WTC11 (cell line): ENCODE data around the gene DHRS2. TPM values are rescaled to one million over a fixed set of nuclear protein-coding genes. Genes with fewer than 3 reads are reported as not detected.
A peak's percentile ranks its signal among the peaks of the same experiment; 100 is the strongest.

ENCODE experiments used
- ATAC-seq: fragments of 200-7000 bp; cut with Tn5 transposase; 2 replicates; pipeline ENCODE4 v1.10.0; 2021; ENCODE audit warnings: mild to moderate bottlenecking, moderate library complexity
- CTCF ChIA-PET: fragments of 300-600 bp; sonication (Branson Sonifier 250); formaldehyde crosslinking; loops from one replicate; lab custom pipeline; 2021; ENCODE audit warnings: antibody characterized with exemption; lab: Charles Lee
- POLR2A ChIA-PET: fragments of 350-600 bp; sonication (Branson Sonifier 250); formaldehyde crosslinking; loops from one replicate; lab custom pipeline; 2021; ENCODE audit warnings: antibody characterized with exemption; lab: Charles Lee
- DNase-seq: peaks from one replicate; pipeline ENCODE4 v3.0.0; 2021; ENCODE audit warnings: low spot score
- H3K27ac Mint-ChIP-seq: 2 replicates; pipeline ENCODE4 v1.8.0; 2021; ENCODE audit warnings: mixed read lengths
- H3K27me3 Mint-ChIP-seq: 2 replicates; pipeline ENCODE4 v1.8.0; 2021; ENCODE audit warnings: low read depth, mild to moderate bottlenecking, moderate library complexity, mixed read lengths
- H3K36me3 Mint-ChIP-seq: 2 replicates; pipeline ENCODE4 v1.8.0; 2021; ENCODE audit warnings: mixed read lengths
- H3K4me1 Mint-ChIP-seq: 2 replicates; pipeline ENCODE4 v1.8.0; 2022; ENCODE audit warnings: mixed read lengths
- H3K4me3 Mint-ChIP-seq: 2 replicates; pipeline ENCODE4 v1.8.0; 2021; ENCODE audit warnings: mild to moderate bottlenecking, moderate library complexity, mixed read lengths
- H3K9me3 Mint-ChIP-seq: 2 replicates; pipeline ENCODE4 v1.8.0; 2021; ENCODE audit warnings: mixed read lengths
- ATF6 ChIP-seq: sonication (generic); formaldehyde crosslinking; IDR thresholded peaks from 2 replicates; pipeline ENCODE4 v1.8.1; 2023; ENCODE audit warnings: mild to moderate bottlenecking, missing genetic modification reagents
- CREM ChIP-seq: sonication (generic); formaldehyde crosslinking; IDR thresholded peaks from 2 replicates; pipeline ENCODE4 v1.8.1; 2022; ENCODE audit warnings: mild to moderate bottlenecking, missing genetic modification reagents, moderate library complexity
- FOXP1 ChIP-seq: sonication (generic); formaldehyde crosslinking; IDR thresholded peaks from 2 replicates; pipeline ENCODE4 v1.8.0; 2022; ENCODE audit warnings: missing genetic modification reagents, mild to moderate bottlenecking, moderate library complexity, borderline replicate concordance
- GABPB1 ChIP-seq: sonication (generic); formaldehyde crosslinking; IDR thresholded peaks from 2 replicates; pipeline ENCODE4 v1.8.1; 2023; ENCODE audit warnings: mild to moderate bottlenecking, missing genetic modification reagents
- JAZF1 ChIP-seq: fragments of 250-450 bp; sonication (Bioruptor Pico); IDR thresholded peaks from 2 replicates; pipeline ENCODE4 v1.9.0; 2021; ENCODE audit warnings: moderate library complexity, mild to moderate bottlenecking, inconsistent platforms
- MAX ChIP-seq: sonication (generic); formaldehyde crosslinking; IDR thresholded peaks from 2 replicates; pipeline ENCODE4 v1.8.0; 2022; ENCODE audit warnings: mild to moderate bottlenecking, missing genetic modification reagents
- MXD4 ChIP-seq: fragments of 250-450 bp; sonication (Bioruptor Pico); IDR thresholded peaks from 2 replicates; pipeline ENCODE4 v1.8.0; 2021; ENCODE audit warnings: mild to moderate bottlenecking, moderate library complexity, borderline replicate concordance
- OVOL2 ChIP-seq: fragments of 250-450 bp; sonication (Bioruptor Pico); IDR thresholded peaks from 2 replicates; pipeline ENCODE4 v1.9.0; 2021; ENCODE audit warnings: mild to moderate bottlenecking, borderline replicate concordance
- PREB ChIP-seq: sonication (generic); formaldehyde crosslinking; IDR thresholded peaks from 2 replicates; pipeline ENCODE4 v1.8.1; 2022; ENCODE audit warnings: mild to moderate bottlenecking, missing genetic modification reagents, moderate library complexity, borderline replicate concordance
- RORB ChIP-seq: fragments of 250-450 bp; sonication (Bioruptor Pico); IDR thresholded peaks from 2 replicates; pipeline ENCODE4 v1.9.0; 2021; ENCODE audit warnings: mild to moderate bottlenecking
- SMAD3 ChIP-seq: sonication (generic); formaldehyde crosslinking; IDR thresholded peaks from 2 replicates; pipeline ENCODE4 v1.8.0; 2022; ENCODE audit warnings: missing genetic modification reagents, mild to moderate bottlenecking, borderline replicate concordance
- TEAD4 ChIP-seq: sonication (generic); formaldehyde crosslinking; IDR thresholded peaks from 2 replicates; pipeline ENCODE4 v1.8.0; 2022; ENCODE audit warnings: mild to moderate bottlenecking, missing genetic modification reagents
- ZNF219 ChIP-seq: sonication (generic); formaldehyde crosslinking; IDR thresholded peaks from 2 replicates; pipeline ENCODE4 v1.8.0; 2023; ENCODE audit warnings: missing genetic modification reagents, mild to moderate bottlenecking, borderline replicate concordance
- ZNF232 ChIP-seq: sonication (generic); formaldehyde crosslinking; IDR thresholded peaks from 2 replicates; pipeline ENCODE4 v1.8.0; 2022; ENCODE audit warnings: mild to moderate bottlenecking, missing genetic modification reagents
- ZNF671 ChIP-seq: fragments of 250-450 bp; sonication (Bioruptor Pico); IDR thresholded peaks from 2 replicates; pipeline ENCODE4 v1.8.0; 2021; ENCODE audit warnings: mild to moderate bottlenecking
- total RNA-seq: library from RNA; stranded (reverse); gene quantifications from 3 replicates; pipeline ENCODE4 v1.2.3, GENCODE V29; 2021
- TF ChIP-seq, protein P1 (sequence below): fragments of 250-450 bp; sonication (Bioruptor Pico); IDR thresholded peaks from 2 replicates; pipeline ENCODE4 v1.8.0; 2021; ENCODE audit warnings: mild to moderate bottlenecking
- TF ChIP-seq, protein P2 (sequence below): sonication (generic); formaldehyde crosslinking; conservative IDR thresholded peaks from 2 replicates; pipeline ENCODE4 v1.8.1; 2023; ENCODE audit warnings: mild to moderate bottlenecking, low read depth, missing genetic modification reagents, moderate library complexity
- TF ChIP-seq, protein P3 (sequence below): sonication (generic); formaldehyde crosslinking; conservative IDR thresholded peaks from 2 replicates; pipeline ENCODE4 v1.8.1; 2022; ENCODE audit warnings: mild to moderate bottlenecking, missing genetic modification reagents

Gene DHRS2
- total RNA-seq, 1 experiment from 2014 or later: 4.5 TPM

- CTCF ChIA-PET: interaction anchor here (0.7 to 4.9 kb wide), 2 partner anchors 13 to 265 kb away, joined by 3 to 31 read pairs; no protein-coding TSS in a partner anchor
- no peaks in the 10 kb centered on the region for H3K4me1 Mint-ChIP-seq
- H3K27ac Mint-ChIP-seq: no peak overlapping the region
- ATAC-seq: no peak
- H3K27me3 Mint-ChIP-seq: peaks cover 6% of the 10 kb centered on the region
- DNase-seq: no peak
- H3K4me3 Mint-ChIP-seq: no peak overlapping the region
- peaks cover 8% of the 10 kb centered on the region; the same call in 1 of the 2 replicates for H3K9me3 Mint-ChIP-seq
- POLR2A ChIA-PET: interaction anchor here (0.7 kb wide), 1 partner anchor 10 kb away, joined by 3 read pairs; the partner anchor contains the start of gene DHRS2
- no peaks in the 10 kb centered on the region for H3K36me3 Mint-ChIP-seq
- TF ChIP-seq, protein P1, sequence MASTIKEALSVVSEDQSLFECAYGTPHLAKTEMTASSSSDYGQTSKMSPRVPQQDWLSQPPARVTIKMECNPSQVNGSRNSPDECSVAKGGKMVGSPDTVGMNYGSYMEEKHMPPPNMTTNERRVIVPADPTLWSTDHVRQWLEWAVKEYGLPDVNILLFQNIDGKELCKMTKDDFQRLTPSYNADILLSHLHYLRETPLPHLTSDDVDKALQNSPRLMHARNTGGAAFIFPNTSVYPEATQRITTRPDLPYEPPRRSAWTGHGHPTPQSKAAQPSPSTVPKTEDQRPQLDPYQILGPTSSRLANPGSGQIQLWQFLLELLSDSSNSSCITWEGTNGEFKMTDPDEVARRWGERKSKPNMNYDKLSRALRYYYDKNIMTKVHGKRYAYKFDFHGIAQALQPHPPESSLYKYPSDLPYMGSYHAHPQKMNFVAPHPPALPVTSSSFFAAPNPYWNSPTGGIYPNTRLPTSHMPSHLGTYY: no peak
- TF ChIP-seq, protein P2, sequence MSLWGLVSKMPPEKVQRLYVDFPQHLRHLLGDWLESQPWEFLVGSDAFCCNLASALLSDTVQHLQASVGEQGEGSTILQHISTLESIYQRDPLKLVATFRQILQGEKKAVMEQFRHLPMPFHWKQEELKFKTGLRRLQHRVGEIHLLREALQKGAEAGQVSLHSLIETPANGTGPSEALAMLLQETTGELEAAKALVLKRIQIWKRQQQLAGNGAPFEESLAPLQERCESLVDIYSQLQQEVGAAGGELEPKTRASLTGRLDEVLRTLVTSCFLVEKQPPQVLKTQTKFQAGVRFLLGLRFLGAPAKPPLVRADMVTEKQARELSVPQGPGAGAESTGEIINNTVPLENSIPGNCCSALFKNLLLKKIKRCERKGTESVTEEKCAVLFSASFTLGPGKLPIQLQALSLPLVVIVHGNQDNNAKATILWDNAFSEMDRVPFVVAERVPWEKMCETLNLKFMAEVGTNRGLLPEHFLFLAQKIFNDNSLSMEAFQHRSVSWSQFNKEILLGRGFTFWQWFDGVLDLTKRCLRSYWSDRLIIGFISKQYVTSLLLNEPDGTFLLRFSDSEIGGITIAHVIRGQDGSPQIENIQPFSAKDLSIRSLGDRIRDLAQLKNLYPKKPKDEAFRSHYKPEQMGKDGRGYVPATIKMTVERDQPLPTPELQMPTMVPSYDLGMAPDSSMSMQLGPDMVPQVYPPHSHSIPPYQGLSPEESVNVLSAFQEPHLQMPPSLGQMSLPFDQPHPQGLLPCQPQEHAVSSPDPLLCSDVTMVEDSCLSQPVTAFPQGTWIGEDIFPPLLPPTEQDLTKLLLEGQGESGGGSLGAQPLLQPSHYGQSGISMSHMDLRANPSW (CRISPR knock-in tag): no peak
- TF ChIP-seq ATF6 (CRISPR knock-in tag) (no peak), ZNF232 (CRISPR knock-in tag) (no peak), FOXP1 (CRISPR knock-in tag) (no peak), ZNF671 (CRISPR knock-in tag) (no peak), TEAD4 (CRISPR knock-in tag) (no peak), RORB (no peak), CREM (CRISPR knock-in tag) (no peak), MAX (CRISPR knock-in tag) (no peak), PREB (CRISPR knock-in tag) (no peak), JAZF1 (CRISPR knock-in tag) (no peak), ZNF219 (CRISPR knock-in tag) (no peak), MXD4 (CRISPR knock-in tag) (no peak), OVOL2 (CRISPR knock-in tag) (no peak)
- TF ChIP-seq, protein P3, sequence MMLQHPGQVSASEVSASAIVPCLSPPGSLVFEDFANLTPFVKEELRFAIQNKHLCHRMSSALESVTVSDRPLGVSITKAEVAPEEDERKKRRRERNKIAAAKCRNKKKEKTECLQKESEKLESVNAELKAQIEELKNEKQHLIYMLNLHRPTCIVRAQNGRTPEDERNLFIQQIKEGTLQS: no peak
Measured at GRCh38 chr14:23645504-23645811, 9.3 kb downstream of the DHRS2 start.

DNA sequence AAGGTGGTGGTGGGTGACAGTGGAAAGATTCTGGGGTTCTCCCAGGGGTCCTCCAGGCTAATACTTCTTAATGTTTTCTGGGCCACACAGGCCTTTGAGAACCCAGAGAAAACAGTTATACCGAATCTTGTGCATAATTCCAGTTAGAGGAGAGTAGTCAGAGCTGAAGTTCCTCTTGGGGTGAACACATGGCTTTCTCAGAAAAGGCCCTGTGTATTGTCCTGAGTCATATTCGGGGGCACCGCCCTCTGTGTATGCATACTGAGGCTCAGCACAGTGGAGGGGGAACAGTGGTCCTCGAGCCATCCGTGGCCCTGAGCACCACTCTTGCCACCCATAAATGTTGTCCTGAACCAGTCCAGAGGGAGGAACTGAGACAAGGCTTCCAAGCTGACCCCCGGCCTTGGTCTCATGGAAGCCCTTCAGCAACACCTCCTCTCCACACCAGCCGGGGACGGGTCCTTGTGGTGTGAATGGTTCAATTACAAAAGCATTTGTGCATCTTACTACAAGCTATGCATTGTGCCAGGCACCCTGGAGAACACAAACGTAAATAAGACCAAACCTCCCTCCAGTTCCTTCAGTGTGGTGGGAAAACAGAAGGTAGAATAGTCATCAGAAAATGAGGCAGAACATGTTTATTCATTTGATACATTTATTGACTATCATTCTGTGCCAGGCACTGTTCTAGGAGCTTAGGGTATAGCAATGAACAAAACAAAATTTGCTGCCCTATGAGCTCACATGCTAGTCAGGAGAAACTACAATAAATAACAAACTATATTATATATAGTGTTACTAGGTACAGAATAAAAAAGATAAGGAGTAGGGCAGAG is 9.9 kb downstream of the DHRS2 start:
- CTCF ChIA-PET: interaction anchor here (0.7 to 4.9 kb wide), 3 partner anchors 14 to 265 kb away, joined by 3 to 31 read pairs (median 5); no protein-coding TSS in a partner anchor
- H3K4me1 Mint-ChIP-seq: no peaks in the 10 kb centered on the region
- peak; percentile 37; the same call in 1 of the 2 replicates for TF ChIP-seq GABPB1
- no peak for TF ChIP-seq SMAD3
- TF ChIP-seq, all 79 proteins: peak for 1
- POLR2A ChIA-PET: no interaction called here
- H3K27ac Mint-ChIP-seq: no peak overlapping the region
- peaks cover 7% of the 10 kb centered on the region for H3K27me3 Mint-ChIP-seq
- H3K9me3 Mint-ChIP-seq: peaks cover 8% of the 10 kb centered on the region; the same call in 1 of the 2 replicates
- no peaks in the 10 kb centered on the region for H3K36me3 Mint-ChIP-seq
- ATAC-seq: no peak
- DNase-seq: no peak
- H3K4me3 Mint-ChIP-seq: no peak overlapping the region
